ENCODE results near the gene STIP1.
"Not testable (repeated sequence)": the region's sequence is repeated elsewhere in the genome, so short reads cannot be mapped to it uniquely, and the experiment has no call there.

Gene STIP1

DNA sequence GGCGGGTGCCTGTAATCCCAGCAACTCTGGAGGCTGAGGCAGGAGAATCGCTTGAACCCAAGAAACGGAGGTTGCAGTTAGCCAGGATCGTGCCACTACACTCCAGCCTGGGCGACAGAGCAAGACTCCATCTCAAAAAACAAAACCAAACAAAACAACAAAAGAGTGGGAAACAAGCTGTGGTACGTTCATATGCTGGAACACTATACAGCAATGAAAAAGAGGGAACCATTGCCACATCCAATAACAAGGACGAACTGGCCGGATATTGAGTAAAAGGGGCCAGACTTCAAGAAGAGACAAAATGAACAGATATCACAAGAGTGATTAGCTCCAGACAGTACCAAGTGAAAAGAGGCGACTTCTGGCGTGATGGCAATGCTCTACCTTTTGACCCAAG, 24.9 kb upstream of the STIP1 start:
- no peak for DNase-seq

DNA sequence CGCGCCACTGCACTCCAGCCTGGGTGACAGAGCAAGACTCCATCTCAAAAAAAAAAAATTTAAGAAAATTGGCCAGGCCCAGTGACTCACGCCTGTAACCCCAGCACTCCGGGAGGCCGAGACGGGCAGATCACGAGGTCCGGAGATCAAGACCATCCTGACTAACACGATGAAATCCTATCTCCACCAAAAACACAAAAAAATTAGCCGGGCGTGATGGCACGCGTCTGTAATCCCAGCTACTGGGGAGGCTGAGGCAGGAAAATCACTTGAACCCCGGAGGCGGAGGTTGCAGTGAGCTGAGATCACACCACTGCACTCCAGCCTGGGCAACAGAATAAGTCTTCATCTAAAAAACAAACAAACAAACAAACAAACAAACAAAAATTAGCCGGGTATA, 23.2 kb upstream of the STIP1 start:
- DNase-seq, result not testable (repeated sequence)

DNA sequence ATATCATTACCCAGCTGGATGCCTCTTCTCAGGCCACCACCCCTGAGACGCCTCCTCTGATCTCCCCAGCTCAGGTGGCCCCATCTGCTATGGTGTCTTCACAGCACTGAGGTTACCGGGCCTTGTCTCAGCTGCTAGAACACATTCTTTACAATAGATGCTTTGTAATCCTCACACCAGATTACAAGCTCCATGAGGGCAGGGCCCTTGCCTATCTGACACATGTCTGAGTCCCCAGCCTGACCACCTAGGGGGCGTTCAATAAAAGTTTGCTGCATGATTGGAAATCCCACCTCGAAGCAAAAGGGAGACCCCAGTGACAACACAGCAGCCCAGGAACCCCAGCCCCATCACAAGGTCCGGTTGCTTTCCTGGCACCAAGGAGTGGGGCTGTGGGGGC, 22.0 kb upstream of the STIP1 start:
- DNase-seq, result no peak

DNA sequence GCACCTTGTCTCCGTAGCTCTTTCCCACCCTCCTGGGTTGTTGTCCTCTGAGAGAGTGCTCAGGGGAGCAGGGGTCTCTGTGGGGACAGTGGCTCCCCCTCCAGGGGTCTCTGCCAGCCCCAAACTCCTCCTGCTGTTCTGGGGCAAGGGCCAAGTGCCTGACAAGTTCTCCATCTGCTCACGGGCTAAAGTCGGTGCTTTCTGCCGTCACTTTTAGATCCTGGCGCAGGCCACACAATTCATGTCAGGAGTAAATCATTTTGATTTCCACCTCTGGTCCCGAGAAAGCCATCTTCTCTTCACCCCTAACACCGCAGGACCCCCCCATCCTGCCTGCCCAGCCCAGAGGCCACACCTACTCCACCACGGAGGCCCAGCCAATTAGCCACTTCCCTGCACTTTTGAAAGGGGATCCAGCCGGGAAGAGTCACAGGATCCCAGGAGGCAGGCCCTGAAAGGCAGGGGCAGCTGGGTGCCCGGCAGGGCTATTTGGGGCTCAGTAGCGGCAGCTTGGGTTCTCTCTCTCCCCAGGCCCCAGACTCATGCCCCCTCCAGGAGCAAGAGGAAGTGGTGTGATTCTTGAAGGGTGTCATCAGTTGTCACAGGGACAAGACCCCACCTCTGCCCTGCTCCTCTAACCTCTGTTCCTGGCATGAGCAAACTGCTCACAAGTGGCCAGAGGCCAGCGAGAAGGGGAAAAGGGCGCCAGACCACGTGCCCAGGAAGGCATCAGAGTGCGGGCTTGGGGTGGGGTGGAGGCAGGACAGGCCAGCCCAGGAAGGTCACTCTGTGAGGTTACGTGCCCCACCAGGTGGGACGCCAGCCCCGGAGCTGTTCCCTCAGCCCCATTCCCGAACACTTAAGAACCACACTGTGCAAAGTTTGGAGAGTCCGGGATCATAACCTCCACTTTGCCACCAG, 21.3 kb upstream of the STIP1 start:
- no peak for DNase-seq

DNA sequence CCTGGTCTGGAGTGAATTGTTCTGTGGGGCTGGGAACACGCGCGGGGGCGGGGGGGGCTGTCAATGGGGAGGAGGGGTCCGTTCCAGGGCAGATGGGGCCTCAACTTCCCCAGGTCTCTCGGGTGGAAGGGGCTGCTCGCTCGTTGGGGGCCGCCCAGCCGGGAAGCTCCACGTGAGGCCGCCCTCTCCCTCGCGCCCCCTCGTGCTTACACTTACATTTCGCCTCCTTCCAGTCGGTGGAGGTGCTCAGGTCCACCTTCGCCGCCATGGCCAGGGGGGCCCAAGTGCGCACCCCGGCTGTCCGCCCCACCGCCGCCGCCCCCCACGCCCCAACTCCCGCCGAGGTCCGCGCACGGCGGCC, 20.5 kb upstream of the STIP1 start:
- peak; percentile 37 for DNase-seq

DNA sequence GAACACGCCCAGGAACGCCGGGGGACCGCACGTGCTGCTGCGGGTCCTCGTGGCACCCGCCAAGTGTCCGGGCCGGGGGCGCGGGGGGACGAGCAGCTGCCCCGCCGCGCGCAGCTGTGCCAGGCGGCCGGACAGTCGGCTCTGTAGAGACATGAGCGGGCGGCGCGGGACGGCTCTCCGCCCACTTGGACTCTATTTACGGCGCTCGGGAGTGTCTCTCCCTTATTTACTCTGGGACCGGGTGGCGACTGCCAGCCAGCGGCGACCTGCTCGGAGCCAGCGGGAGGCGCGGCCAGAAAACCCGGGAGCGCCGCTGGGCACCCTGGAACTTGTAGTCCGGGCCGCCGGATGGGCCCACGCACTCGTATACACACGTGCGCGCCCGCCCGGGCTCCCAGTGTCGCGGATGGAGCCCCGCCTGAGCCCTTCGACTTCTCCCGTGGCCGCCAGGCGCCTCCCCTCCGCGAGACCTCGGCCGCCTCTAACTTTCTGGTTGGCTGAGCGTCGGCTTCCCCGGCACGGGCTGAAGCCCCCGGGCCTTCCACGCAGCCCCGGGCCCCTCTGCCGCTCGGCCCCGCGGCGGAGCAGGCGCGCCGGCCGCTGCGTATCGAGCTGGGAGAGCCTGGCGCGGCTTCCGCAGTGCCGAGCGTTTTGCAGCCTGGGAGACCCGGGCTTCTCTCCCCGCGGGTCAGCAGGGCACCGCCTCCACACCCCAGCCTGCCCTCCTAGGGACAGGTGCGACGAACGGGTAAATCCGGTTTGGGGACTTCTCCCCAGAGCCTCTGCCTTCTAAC, 19.9 kb upstream of the STIP1 start, which contains the start of gene MACROD1:
Gene MACROD1 (minus strand): TSS at position 272 of the 794 bp plus-strand sequence. CDS start 119 bp downstream, at position 153.
- DNase-seq, result peak; percentile 92

DNA sequence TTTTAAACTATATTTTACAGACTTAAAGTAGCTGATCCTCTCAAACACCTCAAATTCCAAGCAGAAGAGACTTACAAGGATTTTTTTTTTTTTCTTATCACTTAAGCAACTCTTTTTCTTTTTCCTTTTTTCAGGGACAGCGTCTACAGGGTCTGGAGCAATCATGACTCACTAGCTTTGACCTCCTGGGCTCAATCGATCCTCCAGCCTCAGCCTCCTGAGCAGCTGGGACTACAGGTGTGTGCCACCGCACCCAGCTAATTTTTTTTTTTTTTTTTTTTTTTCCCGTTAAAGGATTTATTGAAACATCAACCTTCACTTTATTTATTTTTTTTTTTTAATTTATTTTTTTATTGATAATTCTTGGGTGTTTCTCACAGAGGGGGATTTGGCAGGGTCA, 15.6 kb upstream of the STIP1 start:
- DNase-seq, result no peak

DNA sequence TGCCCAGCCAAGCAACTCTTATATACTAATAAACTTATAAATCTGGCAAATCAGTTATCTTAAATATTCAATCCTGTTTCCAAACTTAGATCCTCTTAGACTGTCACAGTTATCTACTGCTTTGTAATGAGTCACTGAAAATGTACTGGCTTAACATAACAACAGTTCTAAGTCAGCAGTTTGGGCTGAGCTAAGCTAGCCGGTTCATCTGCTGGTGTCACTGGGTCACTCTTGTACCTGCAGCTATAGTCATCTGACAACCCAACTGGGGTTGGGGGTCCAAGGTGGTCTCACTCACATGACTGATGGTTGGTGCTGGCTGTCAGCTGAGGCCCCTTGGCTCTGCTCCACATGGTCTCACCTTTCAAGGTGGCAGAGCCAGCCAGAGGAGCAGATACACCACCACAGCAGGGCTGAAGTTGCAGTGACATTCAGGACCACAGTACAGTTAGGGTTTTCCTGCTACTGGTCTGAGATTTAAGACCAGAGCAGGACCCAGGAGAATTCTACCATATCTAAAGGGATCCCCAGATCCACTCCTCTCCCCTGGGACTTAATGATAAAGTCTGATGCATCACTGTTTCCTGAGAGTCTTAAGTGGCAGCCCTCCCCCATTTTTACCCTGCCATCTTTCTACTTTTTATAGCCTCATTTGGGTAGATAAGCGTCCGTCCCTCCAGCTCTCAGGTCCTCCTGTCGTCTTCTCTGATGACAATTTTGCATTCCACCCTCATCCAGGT, 12.2 kb upstream of the STIP1 start:
- DNase-seq, result no peak

DNA sequence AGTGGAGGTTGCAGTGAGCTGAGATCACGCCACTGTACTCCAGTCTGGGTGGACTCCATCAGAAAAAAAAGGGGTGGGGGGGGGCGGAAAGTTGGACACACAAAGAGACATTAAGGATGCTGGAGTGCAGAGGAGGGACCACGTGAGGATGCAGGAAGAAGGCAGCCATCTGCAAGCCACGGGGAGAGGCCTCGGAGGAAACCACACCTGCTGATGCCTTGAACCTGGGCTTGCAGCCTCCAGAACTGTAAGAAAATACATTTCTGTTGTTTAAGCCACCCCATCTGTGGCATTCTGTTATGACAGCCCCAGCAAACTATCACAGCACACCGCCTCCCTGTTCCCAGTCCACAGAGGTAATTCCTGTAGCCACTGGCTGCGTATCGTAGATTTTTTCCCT, 9.2 kb upstream of the STIP1 start:
- no peak for DNase-seq

DNA sequence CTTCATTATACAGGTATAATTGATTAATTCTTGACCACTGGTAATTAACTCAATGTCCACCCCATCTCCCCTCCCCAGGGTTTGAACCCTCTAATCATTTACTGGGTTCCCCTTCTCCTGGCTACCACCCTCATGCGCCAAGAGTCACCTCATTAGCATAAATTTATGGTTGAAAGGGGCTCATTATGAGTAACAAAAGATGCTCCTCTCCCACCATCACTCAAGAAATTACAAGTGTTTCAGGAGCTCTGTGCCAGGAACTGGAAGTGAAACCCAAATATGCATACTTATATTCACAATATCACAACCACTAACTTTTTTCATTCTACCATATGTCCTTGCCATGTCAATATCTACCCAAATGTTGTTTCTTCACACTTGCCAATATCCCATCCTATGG, 7.8 kb upstream of the STIP1 start:
- DNase-seq, result no peak

DNA sequence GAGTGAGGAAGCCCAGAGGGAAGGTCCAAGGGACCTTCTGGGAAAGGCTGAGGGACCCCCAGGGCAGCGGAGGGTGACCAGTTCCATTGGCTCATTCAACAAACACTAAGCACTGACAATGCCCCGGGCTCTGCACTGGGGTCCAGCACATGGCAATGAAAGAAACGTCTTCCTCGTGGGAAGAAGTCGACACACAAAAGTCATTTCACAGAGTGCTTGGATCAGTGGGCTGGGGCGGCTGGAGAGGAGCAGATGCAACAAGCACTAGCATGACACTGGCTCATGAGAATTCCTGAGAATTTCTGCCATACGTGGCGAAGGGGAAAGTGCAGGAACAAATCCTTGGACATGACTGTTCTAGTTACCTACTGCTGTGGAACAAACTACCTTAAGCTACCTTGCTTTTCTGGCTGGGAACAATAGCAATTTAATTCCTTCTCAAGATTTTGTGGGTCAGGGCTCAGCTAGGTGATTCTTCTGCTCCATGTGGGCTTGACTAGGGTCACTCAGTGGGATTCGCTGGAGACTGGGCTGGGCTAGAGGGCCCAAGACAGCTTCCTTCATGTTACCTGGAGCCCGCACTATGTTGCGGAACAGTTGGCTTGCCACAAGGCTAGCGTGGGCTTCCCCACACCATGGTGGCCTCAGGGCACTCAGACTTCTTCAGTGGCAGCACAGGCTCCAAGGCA, 6.9 kb upstream of the STIP1 start:
- no peak for DNase-seq

DNA sequence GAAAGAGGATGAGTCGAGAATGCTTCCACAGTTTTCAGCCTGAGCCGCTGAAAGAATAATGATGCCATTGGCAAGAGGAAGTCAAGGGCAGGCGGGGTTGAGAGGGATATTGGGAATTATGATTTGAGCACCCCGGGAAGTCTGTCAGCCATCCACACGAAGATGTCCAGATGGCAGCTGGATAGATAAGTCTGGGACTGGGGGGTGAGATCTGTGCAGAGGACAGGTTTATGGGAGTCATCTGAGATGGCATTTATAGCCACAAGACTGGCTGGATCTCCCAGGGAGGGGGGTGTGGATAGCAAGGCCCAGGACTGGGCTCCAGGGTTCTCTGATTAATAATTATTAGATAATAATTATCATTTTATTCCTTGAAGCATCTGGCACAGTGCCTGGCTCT, 5.1 kb upstream of the STIP1 start:
- no peak for DNase-seq

DNA sequence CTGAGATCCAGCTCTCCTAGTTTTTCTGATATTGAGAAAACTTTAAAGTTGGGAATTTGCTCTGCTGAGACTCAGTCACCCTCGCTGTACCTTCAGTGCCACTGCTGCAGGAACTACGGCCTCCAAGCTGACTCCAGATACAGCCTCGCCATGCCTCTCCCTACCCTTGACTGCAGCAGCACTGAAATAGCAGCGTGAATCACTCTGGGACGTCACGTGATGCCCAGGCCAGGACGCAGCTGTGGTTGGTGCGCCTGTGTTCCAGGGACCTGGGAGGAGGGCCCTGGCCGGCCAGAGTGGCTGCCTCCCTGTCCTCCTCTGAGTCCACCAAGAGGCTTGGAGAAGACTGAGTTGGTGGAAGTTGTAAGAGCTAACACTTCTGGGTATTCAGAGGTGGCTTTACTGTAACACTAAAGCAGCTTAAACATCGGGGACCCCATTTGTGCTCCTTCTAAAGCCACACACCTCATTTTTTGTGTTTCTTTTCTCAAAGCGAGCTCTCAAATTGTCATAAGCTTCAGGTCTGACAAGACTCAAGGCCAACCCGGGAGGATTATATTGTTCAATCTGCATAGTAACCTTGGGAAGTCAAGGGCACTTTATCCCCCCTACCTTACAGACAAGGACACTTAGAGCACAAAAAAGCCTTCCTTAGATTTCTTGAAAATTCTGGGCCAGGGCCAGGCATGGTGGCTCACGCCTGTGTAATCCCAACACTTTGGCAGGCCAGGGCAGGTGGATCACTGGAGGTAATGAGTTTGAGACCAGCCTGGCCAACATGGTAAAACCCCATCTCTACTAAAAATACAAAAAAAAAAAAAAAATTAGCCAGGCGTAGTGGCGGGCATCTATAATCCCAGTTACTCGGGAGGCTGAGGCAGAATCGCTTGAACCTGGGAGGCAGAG, 4.2 kb upstream of the STIP1 start:
- DNase-seq, result peak; percentile 71

DNA sequence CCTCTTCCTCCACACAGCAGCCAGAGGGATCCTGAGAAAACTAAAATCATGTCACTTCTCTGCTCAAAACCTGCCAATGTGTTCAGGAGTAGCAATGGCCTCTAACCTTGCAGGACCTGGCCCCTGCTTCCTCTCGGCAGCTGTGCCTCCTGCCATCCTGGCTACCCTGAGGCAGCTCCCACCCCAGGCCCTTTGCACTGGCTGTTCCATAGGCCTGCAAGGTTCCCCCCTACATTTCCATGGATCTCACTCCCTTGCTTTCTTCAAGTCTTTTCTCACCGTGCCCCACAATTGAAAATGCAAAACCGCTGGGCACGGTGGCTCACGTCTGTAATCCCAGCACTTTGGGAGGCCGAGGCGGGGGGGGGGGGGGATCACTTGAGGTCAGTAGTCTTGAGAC, 2.1 kb upstream of the STIP1 start:
- no peak for DNase-seq

DNA sequence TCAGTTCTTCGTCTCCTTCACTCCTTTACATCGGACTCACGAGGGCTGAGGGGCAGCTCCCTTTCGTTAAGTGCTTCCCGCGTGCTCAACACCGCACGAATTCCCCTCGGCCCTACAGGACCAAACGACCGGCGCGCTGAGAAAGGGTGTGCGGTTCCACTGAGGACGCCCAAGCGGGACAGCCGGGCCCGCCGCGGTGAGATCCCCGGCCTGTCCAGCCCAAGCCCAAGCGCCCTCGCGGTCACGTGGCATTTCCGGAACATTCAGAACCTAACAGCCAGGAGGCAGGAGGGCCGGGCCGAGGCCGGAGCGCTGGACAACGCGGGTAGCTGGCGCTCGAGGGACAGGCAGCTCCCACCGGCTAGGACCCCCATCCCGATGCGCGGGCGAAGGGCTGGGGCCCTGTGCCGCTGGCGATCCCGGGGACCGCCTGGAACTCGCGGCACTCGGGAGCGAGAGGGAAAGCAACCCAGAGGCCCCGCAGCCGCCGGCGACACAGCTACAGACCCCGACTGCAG, 737 bp upstream of the STIP1 start:
- no peak for DNase-seq

DNA sequence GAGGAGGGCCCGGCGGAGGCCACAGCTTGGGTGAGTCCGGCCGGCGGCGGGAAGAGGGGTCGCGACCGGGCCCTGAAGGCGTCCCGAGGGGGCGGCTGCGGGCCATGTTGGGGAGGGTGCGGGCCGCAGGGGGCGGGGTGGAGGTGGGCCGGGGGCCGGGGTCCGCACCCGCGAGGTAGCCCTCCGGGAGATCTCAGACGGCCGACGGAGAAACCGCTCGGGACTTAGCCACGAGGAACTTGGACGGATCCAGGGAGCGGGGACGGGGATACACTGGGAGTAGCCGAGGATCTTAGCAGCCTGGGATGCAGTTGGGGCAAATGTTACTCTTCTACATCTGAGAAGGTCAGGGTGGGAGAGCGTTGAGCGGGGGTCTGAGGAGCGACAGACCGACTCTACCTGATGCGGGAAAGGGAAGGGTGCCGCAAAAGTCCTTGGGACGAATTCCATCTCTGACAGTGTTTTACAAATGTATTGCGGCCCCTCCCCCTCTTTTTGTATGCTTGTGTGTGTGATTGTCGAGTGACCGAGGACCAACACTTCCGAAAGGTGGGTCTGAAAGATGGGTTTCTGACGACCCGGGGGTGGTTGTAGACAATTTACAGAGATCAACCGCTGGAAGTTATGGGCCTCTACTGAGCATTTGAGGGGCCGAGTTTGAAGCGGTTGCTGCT, 658 bp downstream of the STIP1 start:
- DNase-seq, result peak; percentile 59

DNA sequence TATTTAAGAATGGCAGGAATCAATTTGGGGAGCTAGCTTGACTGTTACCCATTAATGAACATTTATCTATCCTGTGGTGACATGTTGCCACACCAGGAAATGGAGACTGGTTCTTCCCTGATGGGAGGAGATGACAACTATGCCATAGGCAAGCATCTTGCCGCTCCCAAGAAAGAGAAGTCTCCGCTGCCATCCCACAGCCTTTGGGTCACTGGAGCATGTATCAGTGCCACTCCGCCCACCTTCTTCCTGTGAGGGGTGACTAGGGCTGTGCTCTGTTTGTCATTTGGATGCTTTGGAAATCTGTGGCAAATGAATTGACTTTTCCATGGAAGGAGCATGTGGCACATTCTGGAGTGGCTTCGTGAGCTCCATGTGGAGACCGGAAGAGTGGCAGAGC, 6.5 kb downstream of the STIP1 start:
- no peak for DNase-seq

DNA sequence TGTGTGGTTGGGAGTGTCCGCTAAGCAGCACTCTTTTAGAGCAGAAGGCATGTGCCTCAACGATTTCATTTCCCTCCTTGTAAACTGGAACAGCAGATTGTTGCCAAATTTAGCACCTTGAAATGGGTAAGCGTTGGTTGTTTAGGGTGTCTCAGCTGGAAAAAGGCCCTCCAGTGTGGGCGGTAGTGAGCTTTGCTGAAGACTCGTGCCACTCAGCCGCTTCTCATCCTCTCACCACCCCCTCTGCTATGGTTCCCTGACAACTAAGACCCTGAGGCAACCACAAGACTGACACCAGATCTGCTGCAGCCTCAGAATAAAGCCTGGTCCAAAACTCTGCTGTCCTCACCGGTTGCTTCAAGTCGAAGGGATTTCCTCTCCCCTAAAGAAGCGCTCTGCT, 10.7 kb downstream of the STIP1 start:
- DNase-seq, result no peak

DNA sequence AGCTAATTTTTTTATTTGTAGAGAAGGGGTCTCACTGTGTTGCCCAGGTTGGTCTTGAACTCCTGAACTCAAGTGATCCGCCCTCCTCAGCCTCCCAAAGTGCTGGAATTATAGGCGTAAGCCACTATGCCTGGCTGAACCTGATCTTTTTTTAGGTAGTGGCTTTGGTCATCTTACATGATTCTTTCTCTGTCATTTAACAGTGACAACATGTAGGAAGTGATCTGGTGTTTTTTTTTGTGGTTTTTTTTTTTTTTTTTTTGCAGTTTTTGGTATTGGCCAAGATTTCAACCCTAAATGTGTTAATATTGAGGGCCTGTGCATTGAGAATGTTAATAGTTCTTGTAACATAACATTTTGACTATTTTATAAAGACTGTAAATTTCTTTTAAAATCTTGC, 12.5 kb downstream of the STIP1 start:
- DNase-seq, result no peak

DNA sequence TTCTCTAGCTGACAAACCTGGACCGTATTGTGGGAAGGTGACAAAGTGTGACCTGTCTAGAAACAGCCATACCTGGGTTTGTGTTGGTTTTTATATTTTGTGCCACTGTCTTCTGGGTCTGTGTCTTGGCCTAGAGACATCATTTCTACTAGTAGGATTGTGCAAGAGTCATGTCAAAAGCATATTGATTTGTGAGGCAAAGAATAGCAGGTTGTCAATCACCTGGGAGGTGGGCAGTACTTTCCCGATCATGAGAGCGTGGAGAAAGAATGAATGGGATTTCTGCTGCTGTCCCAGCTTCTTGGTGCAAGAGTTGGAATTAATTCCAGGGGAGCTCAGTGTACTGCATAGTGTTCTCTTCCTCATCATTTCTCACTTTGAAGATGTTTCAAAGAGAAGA, 15.6 kb downstream of the STIP1 start:
- no peak for DNase-seq

DNA sequence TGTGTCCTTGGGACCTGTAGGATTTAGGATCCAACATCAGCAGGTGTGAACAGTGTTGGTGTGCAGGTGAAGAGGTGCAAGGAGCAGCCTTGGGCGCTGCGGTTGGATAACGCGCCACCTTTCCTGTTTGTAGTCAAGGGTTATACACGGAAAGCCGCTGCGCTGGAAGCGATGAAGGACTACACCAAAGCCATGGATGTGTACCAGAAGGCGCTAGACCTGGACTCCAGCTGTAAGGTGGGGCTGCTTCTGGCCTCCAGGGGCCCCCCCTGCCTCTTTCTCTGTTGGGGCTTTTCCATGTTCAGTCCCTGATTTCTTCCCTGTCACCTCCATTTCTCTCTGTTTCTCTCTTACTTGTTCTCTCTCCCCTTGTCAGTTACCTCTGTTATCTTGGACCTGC, 17.0 kb downstream of the STIP1 start:
- DNase-seq, result no peak

Measured in activated CD4-positive, alpha-beta T cell treated with anti-CD3 and anti-CD28 coated beads for 48 hours (primary cell).